Measurements from ENCODE around the gene QPCT.

Gene QPCT

DNA sequence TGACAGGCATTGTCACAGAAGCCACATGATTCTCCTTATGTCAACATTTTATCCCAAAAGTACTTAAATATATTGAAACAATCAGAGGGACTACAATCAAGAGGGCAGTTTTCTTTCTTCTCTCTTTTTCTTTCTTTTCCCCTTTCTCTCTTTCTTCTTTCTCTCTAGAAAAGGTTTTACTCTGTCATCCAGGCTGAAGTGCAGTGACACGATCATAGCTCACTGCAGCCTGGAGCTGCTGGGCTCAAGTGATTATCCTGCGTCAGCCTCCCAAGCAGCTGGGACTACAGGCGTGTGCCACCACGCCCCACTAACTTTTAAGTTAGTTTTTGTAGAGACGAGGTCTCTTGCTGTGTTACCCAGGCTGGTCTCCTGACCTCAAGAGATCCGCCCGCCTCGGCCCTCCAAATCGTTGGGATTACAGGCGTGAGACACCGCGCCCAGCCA is 18.8 kb upstream of the QPCT start:
- DNase-seq: no peak

DNA sequence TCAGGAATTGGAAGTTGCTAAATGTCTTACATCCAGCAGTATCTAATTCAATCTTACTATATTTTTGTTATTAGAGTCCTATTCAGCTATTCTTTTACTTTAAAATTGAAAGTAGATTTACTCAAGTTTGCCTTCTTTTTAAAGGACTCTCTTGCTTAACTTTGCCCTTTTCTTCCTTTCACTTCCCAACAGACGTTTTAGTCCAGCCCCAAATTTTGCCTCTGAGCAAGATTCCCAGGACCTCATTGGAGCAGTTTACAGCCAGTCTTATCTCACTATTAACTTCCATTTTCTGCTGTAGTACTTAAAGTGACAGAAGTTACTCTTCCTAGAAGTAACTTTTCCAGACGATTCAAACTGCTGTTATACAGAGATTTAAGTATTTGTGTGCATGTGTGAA is 18.1 kb upstream of the QPCT start:
- no peak for DNase-seq

DNA sequence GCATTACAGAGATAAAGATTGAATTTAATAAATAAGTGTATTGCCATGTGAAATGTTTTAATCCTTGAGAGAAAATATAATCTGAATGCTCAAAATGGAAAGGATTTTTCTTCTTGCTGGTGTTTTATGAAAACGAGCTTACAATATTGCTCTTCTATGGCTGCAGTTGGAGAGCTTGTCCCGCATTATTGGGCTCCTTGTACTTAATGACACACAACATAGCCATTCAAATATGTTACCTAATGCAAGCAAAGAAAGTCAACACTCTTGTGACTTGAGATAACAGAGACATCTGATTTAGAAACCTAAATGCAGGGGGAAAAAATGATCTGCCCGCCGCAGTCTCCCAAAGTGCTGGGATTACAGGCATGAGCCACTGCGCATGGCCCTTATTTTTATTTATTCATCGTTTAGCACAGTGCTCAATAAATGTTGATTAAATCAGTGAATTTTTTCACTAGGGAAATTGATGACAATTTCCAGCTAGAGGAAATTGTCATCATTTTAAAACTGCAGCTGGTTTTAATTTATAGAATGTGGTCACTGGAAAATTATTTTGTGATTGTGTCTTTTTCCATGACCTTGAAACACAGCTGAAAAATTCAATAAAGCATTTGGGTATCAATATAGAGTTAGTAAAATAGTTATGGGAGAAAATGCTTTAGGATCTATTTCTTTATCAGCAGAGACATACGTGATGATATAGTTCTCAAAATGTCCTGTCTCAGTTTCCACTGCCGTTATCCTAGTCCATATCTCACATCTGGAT is 17.4 kb upstream of the QPCT start:
- no peak for DNase-seq

DNA sequence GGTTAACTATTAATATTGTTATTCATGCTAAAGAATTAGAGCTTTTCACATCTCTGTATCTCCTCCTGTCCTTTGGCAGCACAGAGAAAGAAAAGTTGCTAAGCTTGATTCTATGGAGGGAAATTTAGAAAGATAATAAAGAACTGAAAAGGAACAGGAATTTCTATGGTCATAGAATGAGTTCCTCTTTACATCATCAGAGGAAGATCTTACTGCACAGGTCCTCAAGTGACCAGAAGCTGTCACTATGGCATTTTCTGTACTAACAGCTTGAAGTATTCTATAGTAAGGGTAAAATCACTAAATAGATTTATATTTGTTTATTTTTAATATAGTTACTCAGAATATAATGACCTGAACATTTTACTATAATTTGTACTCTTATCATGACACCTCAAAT is 13.7 kb upstream of the QPCT start:
- no peak for DNase-seq

DNA sequence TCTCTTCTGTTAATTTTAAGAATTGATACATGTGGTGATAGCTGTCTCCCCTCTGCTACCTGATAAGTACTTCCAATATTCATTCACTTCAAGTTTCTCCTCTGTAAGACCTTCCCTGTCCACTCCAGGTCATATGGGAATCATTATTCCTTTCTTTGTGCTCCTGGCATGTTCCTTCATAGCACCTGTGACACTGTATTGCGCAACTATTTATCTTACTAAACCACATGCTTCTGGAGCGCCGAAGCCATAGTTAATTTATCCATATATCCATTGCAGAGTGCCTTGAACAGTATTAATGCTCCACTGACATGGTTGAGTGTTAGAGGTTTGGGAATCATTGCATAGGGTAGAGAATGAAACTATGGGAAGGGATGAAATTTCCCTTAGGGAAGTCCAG is 11.9 kb upstream of the QPCT start:
- DNase-seq: no peak

DNA sequence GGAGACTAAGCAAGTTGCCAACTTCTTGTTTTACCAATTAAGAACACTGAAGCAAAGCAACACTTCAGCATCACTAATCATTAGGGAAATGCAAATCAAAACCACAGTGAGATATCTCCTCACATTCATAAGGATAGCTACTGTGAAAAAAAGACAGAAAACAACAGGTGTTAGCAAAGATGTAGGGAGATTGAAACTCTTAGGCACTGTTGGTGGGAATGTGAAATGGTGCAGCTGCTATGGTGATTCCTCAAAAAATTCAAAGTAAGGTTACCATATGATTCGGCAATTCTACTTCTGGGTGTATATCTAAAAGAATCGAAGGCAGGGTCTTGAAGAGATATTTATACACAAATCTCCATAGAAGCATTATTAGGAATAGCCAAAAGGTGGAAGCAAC is 11.2 kb upstream of the QPCT start:
- DNase-seq: no peak

DNA sequence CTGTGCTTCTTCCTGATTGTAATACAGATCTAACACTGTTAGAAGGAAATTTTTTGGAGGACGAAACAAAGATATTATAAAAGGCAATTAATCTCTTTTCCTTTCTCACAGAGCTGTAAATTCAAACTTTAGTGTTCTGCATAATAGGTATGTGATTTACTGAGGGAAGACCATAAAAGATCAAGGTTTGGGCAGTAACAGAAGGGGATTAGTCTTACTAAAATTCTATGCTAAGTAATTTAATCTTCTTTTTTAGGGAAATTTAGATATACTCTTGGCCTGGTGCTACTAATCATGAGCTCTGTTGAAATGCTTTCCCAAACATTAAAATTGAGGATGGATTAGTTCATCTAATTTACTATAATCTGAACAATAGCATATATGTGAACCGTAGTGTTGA is 8.8 kb upstream of the QPCT start:
- DNase-seq: no peak

DNA sequence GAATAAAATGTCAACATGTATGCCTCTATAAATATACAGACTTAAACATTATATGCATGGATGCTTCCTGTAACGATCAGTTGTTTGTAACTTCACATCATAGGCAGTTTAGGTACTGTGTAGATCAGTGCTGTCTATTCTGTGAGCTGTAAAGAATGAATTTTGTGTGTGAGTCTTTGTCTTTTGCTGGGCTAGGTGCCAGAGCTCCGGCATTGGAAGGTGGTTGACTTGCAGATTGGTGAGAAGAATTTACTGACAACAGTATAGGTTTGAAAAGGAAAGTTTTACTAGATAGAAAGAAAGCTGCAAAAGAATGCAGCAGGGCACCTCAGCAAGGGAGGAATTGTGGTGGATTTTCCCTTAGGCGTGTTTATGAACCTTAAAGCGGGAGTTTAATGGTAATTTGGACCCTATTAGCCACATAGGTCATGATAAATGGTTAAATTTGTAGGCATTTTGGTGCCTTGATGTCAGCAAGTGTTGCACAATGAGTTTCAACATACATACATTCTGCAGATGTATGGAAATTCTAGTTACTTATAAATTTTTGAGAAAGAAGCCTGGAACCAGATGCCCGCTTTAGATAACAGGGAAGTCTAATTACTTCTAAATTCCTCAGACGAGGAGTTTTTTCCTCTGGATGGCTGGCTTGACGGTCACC is 6.7 kb upstream of the QPCT start:
- no peak for DNase-seq

DNA sequence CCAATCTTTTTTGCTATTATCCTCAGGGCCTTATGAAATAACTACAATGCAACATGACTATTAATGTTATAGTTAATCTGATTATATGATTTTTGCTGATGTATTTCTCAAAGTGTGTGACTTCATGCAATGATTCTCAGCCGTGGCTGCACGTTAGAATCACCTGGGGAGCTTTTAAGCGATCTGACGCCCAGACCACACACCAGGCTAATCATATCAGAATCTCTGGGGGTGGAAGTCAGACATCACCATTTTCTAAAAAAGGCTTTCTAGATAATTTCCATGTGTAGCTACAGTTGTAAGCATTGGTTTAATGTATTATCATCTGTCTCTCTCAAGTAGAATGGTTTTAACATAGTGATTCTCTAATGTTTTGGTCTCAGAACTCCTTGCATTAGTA is 5.5 kb upstream of the QPCT start:
- no peak for DNase-seq

DNA sequence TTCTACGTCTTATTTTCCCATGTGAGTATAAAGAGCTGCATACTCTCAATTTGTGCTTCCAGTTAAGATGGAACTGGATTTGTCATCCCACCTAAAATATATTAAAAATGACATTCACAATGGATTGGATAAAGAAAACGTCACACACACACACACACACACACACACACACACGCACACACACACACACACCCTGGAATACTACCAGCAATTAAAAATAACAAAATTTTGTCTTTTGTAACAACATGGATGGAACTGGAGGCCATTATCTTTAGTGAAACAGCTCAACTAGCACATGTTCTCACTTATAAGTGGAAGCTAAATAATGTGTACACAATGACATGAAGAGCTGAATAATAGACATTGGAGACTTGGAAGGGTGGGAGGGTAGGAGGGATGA is 3.8 kb upstream of the QPCT start:
- no peak for DNase-seq

DNA sequence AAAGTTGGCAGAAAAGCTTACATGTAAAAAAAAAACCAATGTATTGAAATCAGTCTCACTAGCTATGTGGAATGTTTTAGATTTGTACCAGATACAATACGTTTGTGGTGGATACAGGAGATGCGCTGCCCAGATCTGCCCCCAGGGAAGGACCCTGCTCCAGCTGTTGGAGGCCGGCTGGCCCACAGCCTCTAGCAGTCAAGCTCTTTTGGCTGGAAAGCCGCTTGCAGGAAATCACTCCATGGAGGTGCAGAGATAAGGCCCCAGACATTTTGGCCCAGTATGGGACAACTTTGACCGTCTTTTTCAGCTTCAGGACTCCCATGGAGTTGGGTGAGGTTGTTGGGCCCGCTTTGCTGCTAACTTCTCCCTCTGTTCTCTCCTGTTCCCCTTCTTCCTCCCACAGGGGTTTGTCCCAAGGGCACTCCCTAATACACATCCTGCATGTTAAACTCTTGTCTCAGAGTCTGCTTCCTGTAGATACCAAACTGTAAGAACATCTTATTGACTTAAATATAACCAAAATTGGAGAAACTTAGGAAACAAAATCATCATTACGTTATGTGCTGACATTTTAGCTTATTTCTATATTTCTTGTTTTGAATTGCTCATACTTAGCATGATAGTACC is 1.7 kb upstream of the QPCT start:
- DNase-seq: no peak

DNA sequence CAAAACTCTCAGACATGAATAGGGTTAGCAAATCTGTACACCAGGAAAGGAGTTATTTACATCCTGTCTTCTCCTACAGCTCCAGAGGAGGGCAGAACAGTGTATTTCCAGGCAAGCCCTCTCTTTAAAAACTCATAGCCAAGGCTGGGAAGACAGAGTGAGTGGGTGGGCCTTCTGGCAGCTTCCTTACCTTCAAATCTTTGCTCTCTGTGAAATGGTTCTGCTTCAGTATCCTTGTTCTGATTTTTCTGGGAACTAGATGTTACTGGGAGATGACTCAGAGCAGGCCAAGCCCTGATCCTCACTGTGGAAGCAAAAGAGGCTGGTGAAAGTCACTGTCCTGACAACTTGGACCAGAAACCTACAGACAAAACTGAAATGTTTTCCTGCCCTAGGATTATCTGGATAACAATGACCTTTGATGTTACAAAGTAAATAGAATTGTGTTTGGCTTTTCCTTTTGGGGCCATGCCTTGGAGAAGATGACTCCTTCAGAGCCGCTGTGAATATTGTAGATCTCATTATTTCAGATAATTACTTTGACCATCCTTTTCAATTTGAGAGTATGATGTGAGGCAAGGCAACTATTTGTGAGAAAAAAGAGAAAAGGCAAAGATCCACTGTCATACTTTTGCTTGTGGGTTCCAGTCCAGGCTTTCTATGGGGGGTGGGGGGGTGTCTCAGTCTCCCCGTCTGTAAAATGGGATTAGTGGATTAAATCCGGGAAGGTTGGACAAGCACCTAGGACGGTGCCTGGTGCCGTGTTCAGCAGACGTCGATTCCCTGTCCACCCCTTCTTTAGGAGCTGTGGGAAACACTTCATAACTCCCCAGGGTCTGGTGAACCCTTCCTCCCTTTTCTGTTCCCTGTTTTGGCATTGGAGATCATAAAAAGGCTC is 644 bp upstream of the QPCT start:
- no peak for DNase-seq

DNA sequence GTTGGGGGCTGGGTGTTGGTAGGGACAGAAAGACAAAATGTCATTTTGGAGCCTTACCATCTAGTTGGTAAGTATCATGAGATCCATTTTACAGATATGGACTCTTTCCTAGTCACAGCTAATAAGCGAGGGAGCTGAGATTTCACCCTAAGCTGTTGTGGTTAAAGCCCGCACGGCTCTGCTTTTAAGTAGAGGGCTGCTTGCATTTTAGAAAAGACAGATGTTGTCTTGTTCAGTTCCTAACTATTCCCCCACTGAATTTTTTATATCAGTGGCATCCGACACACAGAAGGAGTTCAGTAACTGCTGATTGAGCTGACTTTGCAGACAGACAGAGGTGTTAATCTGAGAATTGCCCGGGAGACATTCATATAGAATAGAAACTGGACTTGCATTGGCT is 3.7 kb downstream of the QPCT start:
- DNase-seq: no peak

DNA sequence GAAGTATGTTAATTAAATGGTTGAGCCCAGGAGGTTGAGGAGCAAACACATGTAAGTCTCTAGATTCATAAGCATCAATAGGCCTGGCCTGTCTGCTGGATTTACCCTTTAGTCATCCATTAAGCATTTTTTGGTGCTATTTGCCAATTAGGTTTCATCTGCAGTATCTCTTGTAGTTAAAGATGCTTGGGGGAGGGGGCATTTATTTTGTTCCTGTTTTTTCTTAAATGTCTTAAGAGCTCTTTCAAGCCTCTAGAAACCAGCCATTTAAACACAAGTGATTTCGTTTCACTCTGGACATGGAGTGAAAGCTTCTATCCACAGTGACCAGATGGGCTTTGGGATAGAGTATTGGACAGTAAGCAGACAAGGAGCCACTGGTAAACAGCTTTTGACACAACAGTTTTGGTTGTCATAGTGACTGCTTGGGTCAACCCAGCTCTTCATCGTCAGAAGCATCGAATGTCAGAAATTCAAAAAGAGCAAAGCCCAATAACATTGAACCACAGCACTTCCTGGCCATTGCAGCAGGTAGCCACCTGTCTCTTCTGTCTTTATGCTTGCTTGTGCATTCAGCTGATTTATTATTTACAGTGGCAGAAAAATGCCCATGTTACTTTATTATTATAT is 4.9 kb downstream of the QPCT start:
- no peak for DNase-seq

DNA sequence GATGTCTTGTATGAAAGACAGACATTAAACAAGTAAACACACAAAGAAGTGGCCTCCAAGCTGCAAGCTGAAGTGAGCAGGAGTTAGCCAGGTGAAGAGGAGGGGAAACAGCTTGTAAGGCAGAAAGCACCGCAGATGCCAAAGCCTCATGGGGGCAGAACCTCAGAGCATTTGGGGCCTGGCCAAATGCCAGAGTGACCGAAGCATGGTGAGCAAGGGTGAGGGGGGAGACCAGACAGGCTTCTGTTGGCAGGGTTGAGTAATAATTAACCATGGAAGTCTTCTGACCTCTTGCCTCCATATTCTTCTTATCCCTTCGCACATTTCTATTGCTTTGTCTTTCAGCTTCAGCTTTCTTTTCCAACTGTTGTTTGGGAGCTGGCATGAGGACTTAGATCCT is 5.6 kb downstream of the QPCT start:
- DNase-seq: no peak

DNA sequence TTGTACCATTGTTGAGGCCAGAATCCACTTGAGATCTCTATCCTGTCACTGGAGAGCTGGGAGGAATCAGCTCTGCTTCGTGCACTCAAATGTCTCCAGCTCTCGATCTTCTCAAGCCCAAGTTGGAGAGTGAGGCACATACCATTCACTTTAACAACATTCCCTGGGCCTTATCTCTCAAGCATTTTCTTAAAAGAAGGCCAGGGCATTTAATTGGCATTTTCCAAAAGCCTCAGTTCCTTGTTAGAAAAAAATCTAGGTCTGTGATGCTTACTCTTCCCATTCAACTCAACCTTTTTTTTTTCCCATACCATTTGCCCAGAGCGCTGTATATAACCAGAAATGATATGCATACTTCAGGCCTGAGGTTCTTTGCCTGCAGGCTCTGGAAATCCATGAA is 10.1 kb downstream of the QPCT start:
- DNase-seq: no peak

DNA sequence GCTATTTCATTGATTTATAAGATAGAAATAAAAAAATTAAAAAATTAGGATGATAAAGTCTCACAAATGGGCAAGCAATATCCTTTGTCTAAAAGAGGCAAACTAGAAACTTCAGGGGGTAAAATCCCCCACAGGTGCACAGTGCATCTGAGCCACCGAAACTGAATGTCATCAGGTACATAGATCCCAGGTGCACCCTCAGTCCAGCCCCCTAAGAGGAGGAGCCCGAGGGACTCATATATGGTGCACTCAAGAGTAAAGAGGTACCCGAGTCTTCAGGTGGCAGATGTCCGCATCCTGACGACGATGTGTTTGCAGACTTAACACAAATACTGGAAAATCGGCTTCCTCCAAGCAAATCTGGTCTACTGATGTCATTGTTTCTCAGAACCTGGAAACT is 11.3 kb downstream of the QPCT start:
- DNase-seq: no peak

DNA sequence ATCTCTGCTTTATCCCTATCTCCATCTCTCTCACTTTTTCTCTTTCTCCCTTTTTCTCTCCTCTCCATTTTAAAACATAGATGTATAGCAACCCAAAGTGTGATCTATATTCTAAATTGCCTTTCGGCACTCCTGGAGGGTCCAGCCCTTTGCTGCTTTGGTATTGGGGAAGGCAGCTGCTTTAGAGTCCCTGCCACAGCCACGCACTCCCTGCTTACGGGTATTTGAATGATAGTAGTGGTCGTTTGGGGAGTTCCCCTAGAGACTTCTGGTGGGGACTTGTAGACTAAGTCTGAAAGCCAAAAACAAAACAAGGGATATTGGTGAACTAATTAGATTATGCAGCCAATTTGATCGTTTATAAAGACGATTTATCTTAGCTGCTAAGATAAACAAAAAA is 11.9 kb downstream of the QPCT start:
- DNase-seq: no peak

DNA sequence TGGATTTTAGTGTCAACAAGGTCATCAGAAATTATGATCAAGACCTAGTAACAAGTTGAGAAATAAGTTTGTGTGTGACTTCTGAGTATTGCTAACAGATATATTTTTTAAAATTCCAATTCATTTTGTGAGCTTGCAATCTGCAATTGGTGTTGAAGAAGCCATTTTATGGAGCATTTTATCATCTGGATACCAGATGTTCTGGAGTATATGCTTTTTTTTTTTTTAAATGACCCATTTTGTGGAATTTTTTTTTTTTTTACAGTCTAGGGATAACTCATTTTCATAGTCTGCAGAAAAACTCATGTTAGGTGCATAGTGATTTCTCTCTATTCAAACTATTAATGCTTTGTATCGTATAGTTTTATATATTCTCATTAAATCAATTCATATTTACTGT is 12.6 kb downstream of the QPCT start:
- DNase-seq: no peak

DNA sequence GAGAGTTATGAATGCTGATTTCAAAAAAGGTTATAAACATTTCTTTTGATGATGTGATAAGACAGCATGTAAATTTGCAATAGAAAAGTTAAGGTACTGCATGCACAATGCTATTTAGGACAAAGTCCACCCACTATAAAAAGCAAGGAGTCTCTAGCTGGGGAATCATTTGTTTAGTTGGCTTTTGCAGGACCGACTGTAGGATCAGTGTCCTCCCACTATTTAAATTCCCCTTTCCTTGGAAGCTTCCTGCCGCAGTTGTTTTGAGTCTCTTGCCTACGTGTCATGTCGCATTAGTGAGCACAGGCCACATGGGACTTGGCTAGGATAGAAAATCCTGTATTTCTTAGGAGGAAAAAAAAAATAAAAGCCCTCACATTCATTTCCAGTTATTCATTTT is 13.1 kb downstream of the QPCT start:
- DNase-seq: no peak

DNA sequence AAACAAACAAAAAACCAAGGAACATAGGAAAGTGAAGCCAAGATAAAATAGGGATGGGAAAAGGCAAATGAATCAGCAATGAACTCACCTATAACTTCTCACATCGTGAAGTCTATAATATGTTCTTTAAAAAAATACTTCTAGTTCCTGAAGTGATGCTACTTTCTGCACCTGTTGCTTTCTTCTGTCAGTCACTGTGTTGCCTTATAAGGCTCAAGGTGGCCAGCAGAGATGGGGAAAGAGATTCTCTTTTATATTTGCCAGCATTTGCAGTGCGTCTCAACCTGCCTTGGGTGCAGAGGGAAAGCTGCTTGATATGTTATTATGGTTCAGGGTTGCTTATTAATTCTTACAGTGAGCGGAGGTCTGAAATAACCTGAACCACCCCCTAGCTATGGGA is 14.0 kb downstream of the QPCT start:
- DNase-seq: no peak

DNA sequence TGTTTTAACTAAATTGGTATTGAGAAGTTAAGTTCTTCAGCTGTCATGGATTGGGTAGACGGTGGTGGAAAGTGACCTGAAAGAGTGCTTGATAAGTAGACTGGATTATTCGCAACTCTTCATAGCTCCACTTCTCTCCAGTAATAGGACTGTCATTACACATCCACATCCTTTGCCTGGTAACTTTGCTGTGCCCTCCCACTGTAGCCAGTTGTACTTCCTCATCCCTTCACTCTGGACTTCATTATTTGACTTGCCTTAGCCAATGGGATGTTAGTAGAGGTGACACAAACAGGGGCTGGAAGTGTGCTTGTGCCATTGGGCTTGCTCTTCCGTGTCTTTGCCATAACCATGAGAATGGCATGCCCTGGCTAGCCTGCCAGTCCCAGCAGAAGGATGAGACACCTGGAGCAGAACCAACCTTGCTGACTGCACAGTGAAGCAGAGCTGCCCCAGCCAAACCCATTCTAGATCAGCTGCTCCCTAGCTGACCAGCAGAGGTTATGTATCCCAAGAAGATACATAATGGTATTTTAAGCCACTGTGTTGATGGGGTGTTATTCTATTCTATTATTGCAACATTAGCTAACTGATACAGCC is 16.9 kb downstream of the QPCT start:
- no peak for DNase-seq

Measured in activated T-cell treated with anti-CD3 and anti-CD28 coated beads for 4 hours (primary cell).